Body of pancreas (tissue), 4 donors: ENCODE data around the gene NPTXR. TPM values are rescaled to one million over a fixed set of nuclear protein-coding genes. Genes with fewer than 3 reads are reported as not detected.

Experiments
- ATAC-seq: fragments of 150-250 bp; one replicate; pipeline ENCODE4 v1.9.1; 2016
- DNase-seq, 4 donors: peaks; one replicate each; pipeline ENCODE4 v3.0.0-alpha.2; 2019
- H3K27ac ChIP-seq, 4 donors: fragments of 200-600 bp; sonication (generic); 1 replicate in 3 of 4; 2 replicates in 1 of 4; pipeline versions ENCODE4 v1.5.1 to v1.6.1; 2016 to 2019; ENCODE audit warnings: mild to moderate bottlenecking in 1 of 4, mixed read lengths in 1 of 4, moderate library complexity in 1 of 4
- H3K27me3 ChIP-seq, 2 donors: fragments of 200-600 bp; sonication (generic); one replicate each; pipeline ENCODE4 v1.6.0; 2016; ENCODE audit warnings: mild to moderate bottlenecking in 1 of 2
- H3K36me3 ChIP-seq, 2 donors: fragments of 200-600 bp; sonication (generic); replicated peaks in 1 of 2; 2 replicates each; pipeline ENCODE4 v1.5.1; 2016; ENCODE audit warnings: low read depth in 2 of 2; ENCODE audit not compliant: insufficient read depth in 1 of 2
- H3K4me1 ChIP-seq: fragments of 200-600 bp; sonication (generic); one replicate; pipeline ENCODE4 v1.6.0; 2016
- H3K4me3 ChIP-seq, 2 donors: fragments of 200-600 bp; sonication (generic); 1 replicate in 1 of 2; 2 replicates in 1 of 2; pipeline ENCODE4 v1.5.1; 2016 to 2019
- H3K9me3 ChIP-seq, 3 donors: fragments of 200-600 bp; sonication (generic); 1 replicate in 2 of 3; 2 replicates in 1 of 3; pipeline ENCODE4 v1.5.1; 2016
- CTCF ChIP-seq, 7 experiments: fragments of 450-650 bp in 4 of 7; fragments of 200-600 bp in 3 of 7; sonication (generic) in 3 of 7; IDR thresholded peaks; one replicate each; pipeline ENCODE4 v1.5.1; 2016 to 2019; ENCODE audit warnings: antibody characterized with exemption in 7 of 7
- POLR2A ChIP-seq, 3 donors: fragments of 450-650 bp; IDR thresholded peaks; one replicate each; pipeline ENCODE4 v1.6.1; 2016; ENCODE audit warnings: antibody characterized with exemption in 3 of 3, mild to moderate bottlenecking in 2 of 3
- WGBS, 2 donors: methylation state at CpG; one replicate each; pipeline ENCODE4 v1.1.5; 2017; 5-methylcytosine and 5-hydroxymethylcytosine counted together
- intact Hi-C: fragments of 100-400 bp; cut with DNase I; formaldehyde crosslinking; loops from one replicate; pipeline ENCODE4 v1.15.1; 2023
- total RNA-seq, 2 donors: library from RNA; depleted of rRNA; stranded (reverse); fragments of >200 nt; gene quantifications; one replicate each; pipeline ENCODE4 v1.1.0, GENCODE V29; 2016

Gene NPTXR
- total RNA-seq, 2 donors from 2014 or later = 6.0 to 10.5 TPM

GRCh38 chr22:38846412-38846811 lies 2.6 kb upstream of the NPTXR start:
- H3K27me3 ChIP-seq = no peaks in the 10 kb centered on the region
- ATAC-seq = no peak
- peaks cover 26% of the 10 kb centered on the region for H3K4me1 ChIP-seq
- no peak overlapping the region for H3K27ac ChIP-seq
- DNase-seq = no peak
- no peaks in the 10 kb centered on the region for H3K9me3 ChIP-seq
- 83 to 84% methylated on average over 1 of the region's 1 CpG for WGBS, 2 donors
- no peak overlapping the region for H3K4me3 ChIP-seq
- intact Hi-C loops = no loop called here
- no peaks in the 10 kb centered on the region for H3K36me3 ChIP-seq
- TF ChIP-seq POLR2A (IDR thresholded peaks at IDR 0.05) (no peak), CTCF (IDR thresholded peaks at IDR 0.05) (no peak)

DNA sequence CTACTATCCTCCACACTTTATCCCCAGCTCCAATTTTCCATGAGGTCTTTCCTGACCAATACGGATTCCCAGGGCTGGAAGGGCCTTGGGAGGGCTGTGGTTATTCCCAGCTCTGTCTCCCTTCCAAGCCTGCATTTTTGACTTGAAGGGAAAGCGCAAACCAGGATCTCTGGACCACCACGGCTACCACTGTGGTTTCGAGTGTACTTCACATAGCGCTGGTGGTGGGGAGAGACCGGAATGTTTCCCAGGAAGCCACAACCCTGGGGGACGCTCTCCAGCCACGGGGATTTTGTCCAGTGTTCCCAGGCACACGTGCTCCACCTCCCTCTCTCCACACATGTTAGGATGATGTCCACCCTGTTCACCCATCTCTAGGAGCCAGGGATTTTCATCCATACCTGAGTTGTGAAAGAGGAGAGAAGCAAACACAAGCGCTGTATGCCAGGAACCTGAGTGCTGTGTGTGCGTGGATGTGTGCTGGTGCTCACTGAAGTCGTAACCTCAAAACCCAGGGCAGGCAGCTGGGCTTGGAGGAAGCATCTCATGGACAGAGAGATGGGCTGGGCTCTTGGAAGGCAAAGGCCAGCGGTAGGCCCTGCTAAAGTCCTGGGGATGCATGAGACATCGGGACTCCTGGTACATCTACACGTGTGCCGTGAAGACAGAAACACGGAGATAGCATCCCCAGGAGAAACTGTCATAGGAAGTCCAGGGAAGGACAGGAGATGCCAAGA lies 1.3 kb upstream of the NPTXR start:
- Histone ChIP-seq H3K4me3 (no peak overlapping the region), H3K9me3 (no peaks in the 10 kb centered on the region), H3K27me3 (no peaks in the 10 kb centered on the region), H3K27ac (no peak overlapping the region), H3K36me3 (no peaks in the 10 kb centered on the region), H3K4me1 (peaks cover 32% of the 10 kb centered on the region)
- TF ChIP-seq CTCF (IDR thresholded peaks at IDR 0.05) = no peak
- TF ChIP-seq POLR2A (IDR thresholded peaks at IDR 0.05) = no peak
- intact Hi-C loops = no loop called here
- ATAC-seq (no peak), DNase-seq (no peak)
- 68 to 77% methylated on average over 14 to 17 of the region's 17 CpGs for WGBS, 2 donors

DNA sequence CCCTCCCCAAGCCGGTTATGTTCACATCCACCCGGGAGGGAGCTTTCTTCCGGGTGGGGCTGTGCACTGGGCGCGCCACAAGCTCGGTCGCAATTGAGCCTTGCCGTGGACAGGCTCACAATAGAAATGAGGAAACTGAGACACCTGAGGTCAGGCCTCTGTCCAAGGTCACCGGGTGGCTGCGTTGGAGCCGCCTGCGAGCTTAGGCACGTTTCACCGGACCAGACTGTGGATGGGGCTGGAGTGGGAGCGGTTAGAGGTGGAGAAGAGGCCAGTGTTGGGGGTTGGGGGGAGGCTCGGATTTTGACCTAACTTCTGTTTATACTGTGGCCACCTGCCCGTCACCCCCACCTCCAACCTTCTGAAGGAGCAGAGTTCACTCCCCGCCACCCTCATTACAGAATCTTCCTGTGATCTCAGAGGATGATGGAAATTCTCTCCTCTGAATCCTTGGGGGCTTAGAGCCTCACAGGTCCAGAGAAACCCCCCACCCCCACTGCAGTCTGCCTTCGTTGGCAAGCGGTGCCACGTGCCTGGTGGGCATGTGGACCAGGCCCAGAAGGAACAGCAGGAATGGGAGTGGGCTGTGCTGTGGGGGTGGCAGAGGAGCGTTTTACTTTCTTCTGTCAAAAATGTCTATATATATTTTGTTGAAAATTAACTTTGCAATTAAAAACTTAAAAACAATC lies 631 bp upstream of the NPTXR start:
- peak; percentile 5 for ATAC-seq
- peak in 1 of 4 donors; percentile 27 for DNase-seq
- TF ChIP-seq POLR2A (IDR thresholded peaks at IDR 0.05) = no peak
- no peak for TF ChIP-seq CTCF (IDR thresholded peaks at IDR 0.05)
- peak overlapping the region in 3 of 4 donors; percentile 6 to 63 (median 39) for H3K27ac ChIP-seq
- peaks cover 32% of the 10 kb centered on the region for H3K4me1 ChIP-seq
- WGBS, 2 donors = 18 to 69% methylated on average over 6 to 22 of the region's 22 CpGs
- no peaks in the 10 kb centered on the region for H3K36me3 ChIP-seq
- no peaks in the 10 kb centered on the region for H3K9me3 ChIP-seq
- no peak overlapping the region for H3K4me3 ChIP-seq
- H3K27me3 ChIP-seq = no peaks in the 10 kb centered on the region
- intact Hi-C loops = no loop called here

- Histone ChIP-seq H3K4me1 (peaks cover 32% of the 10 kb centered on the region), H3K27ac (peak overlapping the region in 3 of 4 donors; percentile 53 to 80 (median 71)), H3K27me3 (no peaks in the 10 kb centered on the region), H3K4me3 (peak overlapping the region in 1 of 2 donors; percentile 42), H3K9me3 (no peaks in the 10 kb centered on the region), H3K36me3 (no peaks in the 10 kb centered on the region)
- DNase-seq (peak; percentile 51 to 65 (median 62)), ATAC-seq (peak; percentile 65)
- intact Hi-C loops = no loop called here
- 1% methylated on average over 57 of the region's 68 CpGs; no CpG with 5 or more reads in 1 of the 2 donors for WGBS, 2 donors
- TF ChIP-seq POLR2A (IDR thresholded peaks at IDR 0.05) (peak in 1 of 3 donors; percentile 37), CTCF (IDR thresholded peaks at IDR 0.05) (peak in 3 of 7 experiments; percentile 18 to 47 (median 35))
Measured at GRCh38 chr22:38843201-38843656, 599 bp downstream of the NPTXR start.
